ENCODE results near the gene PRDM5.

DNA sequence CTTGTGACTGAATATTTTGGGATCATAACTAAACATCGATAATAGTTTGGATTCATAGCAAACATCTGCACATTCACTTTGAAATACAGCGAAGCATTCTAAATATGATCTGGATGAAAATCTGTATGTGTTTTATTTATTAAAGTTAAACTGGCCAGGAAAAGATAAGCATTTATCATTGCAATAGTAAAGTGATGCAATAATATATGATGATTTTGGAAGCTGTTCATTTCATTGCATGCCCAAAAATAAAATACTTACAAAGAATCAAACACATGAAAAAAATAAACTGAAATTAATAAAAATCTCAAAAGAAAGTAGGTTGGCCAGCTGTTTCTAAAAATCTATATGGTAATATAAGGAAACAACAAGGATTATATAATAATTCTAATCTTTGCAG is 1.9 kb downstream of the PRDM5 start:
- TF ChIP-seq, protein P1, sequence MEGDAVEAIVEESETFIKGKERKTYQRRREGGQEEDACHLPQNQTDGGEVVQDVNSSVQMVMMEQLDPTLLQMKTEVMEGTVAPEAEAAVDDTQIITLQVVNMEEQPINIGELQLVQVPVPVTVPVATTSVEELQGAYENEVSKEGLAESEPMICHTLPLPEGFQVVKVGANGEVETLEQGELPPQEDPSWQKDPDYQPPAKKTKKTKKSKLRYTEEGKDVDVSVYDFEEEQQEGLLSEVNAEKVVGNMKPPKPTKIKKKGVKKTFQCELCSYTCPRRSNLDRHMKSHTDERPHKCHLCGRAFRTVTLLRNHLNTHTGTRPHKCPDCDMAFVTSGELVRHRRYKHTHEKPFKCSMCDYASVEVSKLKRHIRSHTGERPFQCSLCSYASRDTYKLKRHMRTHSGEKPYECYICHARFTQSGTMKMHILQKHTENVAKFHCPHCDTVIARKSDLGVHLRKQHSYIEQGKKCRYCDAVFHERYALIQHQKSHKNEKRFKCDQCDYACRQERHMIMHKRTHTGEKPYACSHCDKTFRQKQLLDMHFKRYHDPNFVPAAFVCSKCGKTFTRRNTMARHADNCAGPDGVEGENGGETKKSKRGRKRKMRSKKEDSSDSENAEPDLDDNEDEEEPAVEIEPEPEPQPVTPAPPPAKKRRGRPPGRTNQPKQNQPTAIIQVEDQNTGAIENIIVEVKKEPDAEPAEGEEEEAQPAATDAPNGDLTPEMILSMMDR (IDR thresholded peaks at IDR 0.05; ENCODE audit: insufficient read depth, low read depth, low read length): no peak
- no peak for TF ChIP-seq EZH2 (IDR thresholded peaks at IDR 0.05; ENCODE audit: insufficient read depth, low read length)
